ENCODE data around the gene SLC8A3.

GRCh38 chr14:70130482-70130881, 58.3 kb downstream of the SLC8A3 start:
- TF ChIP-seq CTCF (IDR thresholded peaks at IDR 0.05) (no peak), EP300 (IDR thresholded peaks at IDR 0.05) (no peak)
